Right renal pelvis (tissue), 4 donors: ENCODE measurements around the gene USP24. TPM values are rescaled to one million over a fixed set of nuclear protein-coding genes. Genes with fewer than 3 reads are reported as not detected.

ENCODE experiments used
- DNase-seq, 4 donors: peaks; one replicate each; pipeline ENCODE4 v3.0.0-alpha.2; 2013; ENCODE audit warnings: low read depth in 4 of 4, low spot score in 3 of 4, missing footprints in 1 of 4
- polyA plus RNA-seq, 4 donors: library from polyadenylated mRNA; unstranded; fragments of 120-200 nt; gene quantifications; one replicate each; pipeline ENCODE4 v1.2.1, GENCODE V29; 2013; ENCODE audit not compliant: insufficient read length in 4 of 4

Gene USP24
- polyA plus RNA-seq, 4 donors: 38.9 to 48.8 (median 43.6) TPM

GRCh38 chr1:55057270-55057955, 157.8 kb downstream of the USP24 start:
- DNase-seq: no peak

DNA sequence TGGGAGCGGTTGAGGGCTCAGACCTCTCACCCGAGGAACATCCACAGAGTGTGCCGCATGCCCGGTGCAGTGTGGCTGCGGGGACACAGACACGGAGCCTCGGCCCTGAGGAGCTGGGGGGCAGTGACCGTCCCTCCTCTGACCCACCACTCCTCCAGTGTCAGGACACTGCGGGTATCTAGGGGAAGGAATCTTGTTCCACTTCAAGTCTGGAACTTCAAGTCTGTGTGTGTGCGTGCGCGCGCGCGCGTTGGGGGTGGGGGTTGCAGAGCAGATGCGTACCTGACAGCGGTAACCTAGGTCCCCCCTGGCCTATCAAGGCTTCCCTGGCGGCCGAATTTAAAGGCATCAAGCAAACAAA, 158.6 kb downstream of the USP24 start:
- no peak for DNase-seq

GRCh38 chr1:55055951-55056631, 159.1 kb downstream of the USP24 start:
- no peak for DNase-seq

DNA sequence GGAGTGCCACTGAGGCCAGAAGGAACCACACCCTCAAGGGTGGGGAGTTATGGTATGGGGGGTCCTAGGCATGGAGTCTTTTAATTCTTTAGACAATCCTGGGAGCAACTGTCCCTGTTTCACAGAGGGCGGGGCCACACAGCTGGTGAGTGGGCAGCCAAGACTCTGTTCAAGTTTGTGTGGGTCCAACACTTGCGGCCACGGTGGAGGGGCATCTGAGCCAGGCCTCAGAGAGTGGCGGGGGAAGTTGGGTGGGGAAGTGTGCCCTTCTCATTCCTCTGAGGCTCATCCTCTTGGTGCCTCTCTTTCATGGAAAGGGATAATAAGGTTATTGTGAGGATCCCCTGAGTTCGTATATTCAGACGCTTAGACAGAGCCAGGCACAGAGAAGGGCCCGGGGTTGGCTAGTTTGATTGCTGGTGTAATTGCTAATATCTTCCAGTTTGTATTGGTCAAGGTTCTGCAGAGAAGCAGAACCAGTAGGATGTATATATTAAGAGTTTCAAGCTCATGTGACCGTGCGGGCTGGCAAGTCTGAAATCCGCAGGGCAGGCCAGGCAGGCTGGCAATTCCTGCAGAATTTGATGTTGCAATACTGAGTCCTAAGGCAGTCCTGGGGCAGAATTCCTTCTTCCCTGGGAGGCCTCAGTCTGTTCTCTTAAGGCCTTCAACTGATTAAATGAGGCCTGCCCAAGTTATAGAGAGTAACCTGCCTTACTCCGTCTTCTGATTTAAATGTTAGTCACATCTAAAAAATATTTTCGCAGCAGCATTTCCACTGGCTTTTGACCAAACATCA, 159.9 kb downstream of the USP24 start:
- no peak for DNase-seq

DNA sequence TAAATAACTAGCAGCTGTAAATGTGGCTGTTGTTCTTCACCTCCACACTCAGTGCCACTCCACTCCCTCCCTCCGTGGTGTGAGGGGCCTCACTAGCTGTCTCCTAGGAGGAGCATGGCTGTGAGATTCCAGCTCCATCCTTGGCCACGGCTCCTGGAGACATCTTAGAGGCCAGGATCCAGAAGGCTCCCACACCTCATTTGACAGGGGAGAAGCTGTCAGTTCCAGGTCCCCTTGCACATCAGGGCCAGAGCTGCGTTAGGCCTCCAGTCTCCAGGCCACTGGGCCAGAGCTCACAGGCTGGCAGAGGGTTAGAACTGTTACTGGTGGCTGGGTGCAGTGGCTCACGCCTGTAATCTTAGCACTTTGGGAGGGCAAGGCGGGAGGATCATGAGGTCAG, 160.8 kb downstream of the USP24 start:
- no peak for DNase-seq

- no peak for DNase-seq
Observed at GRCh38 chr1:55053265-55053954, 161.8 kb downstream of the USP24 start.

- DNase-seq: no peak
Observed at GRCh38 chr1:55052221-55053142, 162.7 kb downstream of the USP24 start.

DNA sequence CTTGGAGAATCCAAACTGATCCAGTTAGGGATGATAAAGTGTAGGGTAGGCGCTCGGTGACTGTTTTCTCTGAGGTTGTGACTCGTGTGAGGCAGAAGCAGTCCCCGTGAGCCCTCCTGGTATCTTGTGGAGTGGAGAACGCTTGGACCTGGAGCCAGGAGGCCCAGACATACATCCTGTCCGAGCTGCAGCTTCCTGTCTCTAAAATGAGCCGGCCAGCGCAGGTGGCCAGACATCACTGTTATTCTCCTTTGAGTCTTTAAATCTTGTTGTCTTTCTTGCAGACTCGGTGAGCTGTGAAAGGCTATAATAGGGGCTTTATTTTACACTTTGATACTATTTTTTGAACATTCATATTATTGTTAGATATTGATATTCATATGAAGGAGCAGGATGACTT, 163.5 kb downstream of the USP24 start:
- no peak for DNase-seq

- DNase-seq: no peak
Observed at GRCh38 chr1:55051169-55051568, 164.0 kb downstream of the USP24 start.

DNA sequence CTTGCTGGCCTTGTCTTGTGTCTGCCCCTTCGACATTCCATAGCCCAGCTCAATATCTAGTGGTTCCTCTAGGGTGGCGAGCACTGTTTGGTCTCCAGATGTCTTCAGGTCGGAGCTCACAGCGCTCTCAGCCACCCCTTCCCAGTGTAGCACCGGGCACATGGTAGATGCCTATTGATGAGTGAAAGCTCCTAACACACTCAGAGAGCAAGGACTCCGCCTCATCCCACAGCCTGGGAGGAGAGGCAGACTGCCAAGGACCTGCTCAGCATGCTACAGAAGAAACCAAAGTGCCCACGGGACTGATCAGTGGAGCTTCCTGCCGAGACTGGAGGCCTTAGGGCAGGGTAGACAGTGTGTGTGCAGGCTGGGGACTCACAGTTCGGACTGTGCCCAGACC, 164.9 kb downstream of the USP24 start:
- DNase-seq: no peak

DNA sequence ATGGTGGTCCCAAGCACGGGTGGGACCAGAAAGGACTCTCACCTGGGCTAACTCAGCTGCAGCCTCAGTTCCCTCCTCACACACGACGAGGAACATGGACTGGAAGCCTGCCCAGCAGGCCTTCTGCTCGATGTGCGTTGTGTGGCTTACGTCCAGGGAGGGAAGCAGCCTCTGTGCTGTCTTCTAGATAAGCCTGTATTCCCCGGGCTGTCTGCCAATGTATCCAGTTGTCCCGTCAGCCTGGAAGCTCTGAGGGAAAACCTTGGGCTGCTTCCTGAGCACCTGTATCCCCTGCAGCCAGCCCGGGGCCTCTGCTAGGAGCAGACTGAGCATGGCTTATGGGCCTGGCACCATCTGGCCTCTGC, 165.3 kb downstream of the USP24 start:
- DNase-seq: no peak

- no peak for DNase-seq
Observed at GRCh38 chr1:55049271-55049913, 165.8 kb downstream of the USP24 start.

GRCh38 chr1:55048453-55049270, 166.5 kb downstream of the USP24 start:
- DNase-seq: no peak

- no peak for DNase-seq
Observed at GRCh38 chr1:55047611-55048010, 167.6 kb downstream of the USP24 start.

DNA sequence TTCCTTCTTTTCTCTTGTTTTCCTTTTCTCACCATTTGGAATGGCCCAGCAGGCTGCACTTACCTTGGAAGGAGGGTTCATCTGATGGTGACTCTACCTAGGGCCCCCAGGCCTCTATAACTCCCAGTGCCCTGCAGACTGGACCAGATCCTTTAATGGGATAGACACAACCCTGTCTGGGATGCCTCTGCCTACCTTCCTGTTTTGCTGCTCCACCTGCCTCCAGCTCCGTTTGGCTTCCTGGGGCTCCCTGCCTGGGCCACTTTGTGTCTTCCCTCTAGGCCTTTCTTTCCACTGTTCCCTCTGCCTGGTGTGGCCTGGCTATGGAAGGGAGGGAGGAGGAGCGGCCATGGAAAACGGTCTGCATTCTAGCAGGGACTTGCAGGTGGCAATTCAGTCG, 168.3 kb downstream of the USP24 start:
- DNase-seq: no peak

GRCh38 chr1:55045430-55045829, 169.7 kb downstream of the USP24 start:
- DNase-seq: no peak

DNA sequence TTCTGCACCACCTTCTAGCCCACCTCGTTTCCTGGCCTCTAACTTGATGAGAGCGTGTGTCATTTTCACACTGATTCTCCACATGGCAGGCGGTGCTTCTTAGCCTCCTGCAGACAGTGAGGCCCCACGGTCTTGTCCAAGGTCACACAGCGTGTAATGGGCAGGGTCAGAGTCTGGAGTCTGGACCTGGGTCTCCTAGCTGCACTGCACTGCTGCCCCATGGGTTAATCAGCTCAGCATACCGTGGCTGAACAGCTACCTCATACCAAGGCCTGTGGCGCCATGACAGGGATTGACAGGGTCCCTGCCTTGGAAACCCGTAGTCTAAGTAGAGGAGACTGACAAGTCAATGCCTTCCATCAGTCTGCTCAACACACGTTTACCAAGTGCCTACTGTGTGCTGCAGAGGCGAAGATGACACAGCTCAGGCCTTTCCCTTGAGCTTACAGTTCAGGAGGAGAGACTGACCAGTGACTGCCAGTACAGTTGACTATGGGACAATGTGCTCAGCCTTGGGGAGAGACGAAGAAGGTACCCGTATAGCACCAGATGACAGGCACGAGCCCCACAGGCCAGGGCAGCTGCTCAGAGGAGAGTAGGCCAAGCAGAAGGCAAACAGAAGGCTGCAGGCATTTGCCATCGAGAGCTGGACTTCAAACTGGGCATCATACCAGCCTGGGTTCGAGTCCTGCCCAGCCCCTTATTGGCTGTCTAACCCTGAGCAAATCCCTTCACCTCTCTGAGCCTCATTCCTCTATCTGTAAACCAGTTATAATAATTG, 170.4 kb downstream of the USP24 start:
- no peak for DNase-seq

- DNase-seq: no peak
Observed at GRCh38 chr1:55043726-55044125, 171.4 kb downstream of the USP24 start.
